B cell (primary cell): ENCODE data around the gene NLRP9. TPM values are rescaled to one million over a fixed set of nuclear protein-coding genes. Genes with fewer than 3 reads are reported as not detected.

Experiments
- ATAC-seq: fragments of 200-7000 bp; cut with Tn5 transposase; one replicate; pipeline ENCODE4 v1.10.0; 2021; ENCODE audit warnings: low read depth, mild to moderate bottlenecking, moderate number of reproducible peaks, moderate library complexity
- CTCF ChIA-PET: fragments of 350-600 bp; sonication (Branson Sonifier 250); formaldehyde crosslinking; loops from one replicate; lab custom pipeline; 2021; ENCODE audit warnings: antibody characterized with exemption, inconsistent platforms; lab: Charles Lee
- POLR2A ChIA-PET: fragments of 350-600 bp; sonication (Branson Sonifier 250); formaldehyde crosslinking; loops from one replicate; lab custom pipeline; 2021; ENCODE audit warnings: antibody characterized with exemption; lab: Charles Lee
- DNase-seq: peaks from one replicate; pipeline ENCODE4 v3.0.0; 2013
- H2AFZ ChIP-seq: 2 replicates; pipeline ENCODE4 v1.6.1; 2012; ENCODE audit warnings: mild to moderate bottlenecking, low read depth, low read length; ENCODE audit not compliant: insufficient read depth, poor library complexity, severe bottlenecking
- H3K27ac ChIP-seq, 2 donors: 1 replicate in 1 of 2; 2 replicates in 1 of 2; pipeline ENCODE4 v1.5.1; 2012 to 2013; ENCODE audit warnings: low read length in 2 of 2, mild to moderate bottlenecking in 2 of 2, moderate library complexity in 1 of 2
- H3K27me3 ChIP-seq, 4 experiments: fragments of 200-600 bp in 1 of 4; sonication (generic) in 1 of 4; replicated peaks in 1 of 4; 1 replicate in 2 of 4; 2 replicates in 2 of 4; pipeline versions ENCODE4 v1.6.1 to v1.7.0; 2013 to 2016; ENCODE audit warnings: low read length in 3 of 4, mild to moderate bottlenecking in 2 of 4, mixed read lengths in 1 of 4, moderate library complexity in 1 of 4; ENCODE audit not compliant: insufficient read depth in 4 of 4, control insufficient read depth in 3 of 4; ENCODE audit errors: control extremely low read depth in 1 of 4
- H3K36me3 ChIP-seq, 2 experiments: replicated peaks in 1 of 2; 1 replicate in 1 of 2; 2 replicates in 1 of 2; pipeline versions ENCODE4 v1.6.1 to v1.7.1; 2013; ENCODE audit warnings: low read length in 1 of 2; ENCODE audit not compliant: insufficient read depth in 2 of 2, control insufficient read depth in 1 of 2; ENCODE audit errors: control extremely low read depth in 1 of 2, extremely low read depth in 1 of 2
- H3K4me1 ChIP-seq, 2 donors: fragments of 200-600 bp in 1 of 2; sonication (generic) in 1 of 2; 1 replicate in 1 of 2; 2 replicates in 1 of 2; pipeline versions ENCODE4 v1.5.1 to v1.6.1; 2013 to 2017; ENCODE audit warnings: low read length in 2 of 2; ENCODE audit not compliant: control insufficient read depth in 2 of 2, insufficient read depth in 2 of 2
- H3K4me2 ChIP-seq: replicated peaks from 2 replicates; pipeline ENCODE3; 2012; ENCODE audit warnings: mild to moderate bottlenecking, low read depth, low read length; ENCODE audit not compliant: poor library complexity, severe bottlenecking
- H3K4me3 ChIP-seq, 5 experiments: fragments of 200-600 bp in 1 of 5; sonication (generic) in 1 of 5; 1 replicate in 3 of 5; 2 replicates in 2 of 5; pipeline versions ENCODE4 v1.5.1 to v1.7.0; 2011 to 2016; ENCODE audit warnings: low read length in 4 of 5, mild to moderate bottlenecking in 4 of 5, low read depth in 2 of 5, control low read depth in 1 of 5, moderate library complexity in 1 of 5; ENCODE audit not compliant: insufficient read depth in 1 of 5; ENCODE audit errors: control extremely low read depth in 1 of 5, extremely low read depth in 1 of 5
- H3K79me2 ChIP-seq: fragments of 200-600 bp; sonication (generic); one replicate; pipeline ENCODE4 v1.6.0; 2016; ENCODE audit warnings: low read length; ENCODE audit not compliant: control insufficient read depth, insufficient read depth
- H3K9ac ChIP-seq: fragments of 200-600 bp; sonication (generic); 2 replicates; pipeline ENCODE4 v1.6.1; 2017; ENCODE audit warnings: mild to moderate bottlenecking, low read length, moderate library complexity
- H3K9me3 ChIP-seq, 3 donors: one replicate each; pipeline versions ENCODE4 v1.6.1 to v1.7.1; 2013; ENCODE audit warnings: low read length in 2 of 3; ENCODE audit not compliant: control insufficient read depth in 2 of 3, insufficient read depth in 1 of 3; ENCODE audit errors: control extremely low read depth in 1 of 3
- H4K20me1 ChIP-seq: 2 replicates; pipeline ENCODE4 v1.6.0; 2012; ENCODE audit warnings: mild to moderate bottlenecking, low read length; ENCODE audit not compliant: insufficient read depth, control insufficient read depth, poor library complexity, severe bottlenecking
- H3K27ac Mint-ChIP-seq: one replicate; pipeline ENCODE4 v1.8.0; 2021; ENCODE audit warnings: mixed read lengths
- H3K27me3 Mint-ChIP-seq: one replicate; pipeline ENCODE4 v1.8.0; 2021; ENCODE audit warnings: mixed read lengths
- H3K4me1 Mint-ChIP-seq: one replicate; pipeline ENCODE4 v1.8.0; 2021; ENCODE audit warnings: mixed read lengths
- H3K4me3 Mint-ChIP-seq: one replicate; pipeline ENCODE4 v1.8.0; 2021; ENCODE audit warnings: mixed read lengths
- H3K9me3 Mint-ChIP-seq: one replicate; pipeline ENCODE4 v1.8.0; 2022; ENCODE audit warnings: mixed read lengths; ENCODE audit not compliant: insufficient read depth
- EZH2 ChIP-seq: IDR thresholded peaks from 2 replicates; pipeline ENCODE4 v1.6.1; 2012; ENCODE audit warnings: borderline replicate concordance, low read depth, mild to moderate bottlenecking, moderate library complexity, low read length; ENCODE audit not compliant: insufficient read depth, poor library complexity, severe bottlenecking
- WGBS: methylation state at CpG from one replicate; pipeline ENCODE4 v1.1.5; 2013; ENCODE audit warnings: missing lambda C conversion rate; ENCODE audit not compliant: insufficient coverage; 5-methylcytosine and 5-hydroxymethylcytosine counted together
- intact Hi-C: fragments of 100-400 bp; cut with micrococcal nuclease; formaldehyde crosslinking; loops from one replicate; pipeline ENCODE4 v1.10.0; 2022
- polyA plus RNA-seq: library from polyadenylated mRNA; depleted of rRNA; stranded (reverse); fragments of >200 nt; gene quantifications from 2 replicates; pipeline ENCODE4 v1.2.3, GENCODE V29; 2012
- total RNA-seq, 2 donors: library from RNA; stranded (reverse); fragments of 120-200 nt in 1 of 2; gene quantifications; 1 replicate in 1 of 2; 2 replicates in 1 of 2; pipeline versions ENCODE4 v1.2.3 to v1.2.4, GENCODE V29; 2013 to 2022
- TF ChIP-seq, protein P1 (sequence below): fragments of 200-600 bp; IDR thresholded peaks from one replicate; pipeline ENCODE4 v1.8.0; 2022; ENCODE audit warnings: antibody characterized with exemption, mild to moderate bottlenecking

NLRP9 gene
- total and polyA plus RNA-seq, 2 donors (not counting 1 experiment from before 2014, with no cell fraction given): not detected

GRCh38 chr19:55712804-55713631 lies 25.2 kb downstream of the NLRP9 start:
- peaks cover 0 to 18% (median 3%) of the 10 kb centered on the region in 4 experiments for H3K27me3 ChIP-seq
- no peak overlapping the region for H3K4me3 ChIP-seq
- H3K9me3 Mint-ChIP-seq: peaks cover 4% of the 10 kb centered on the region
- no peak overlapping the region for H3K4me2 ChIP-seq
- no peak overlapping the region for H3K4me3 Mint-ChIP-seq
- no peaks in the 10 kb centered on the region for H3K4me1 ChIP-seq
- H4K20me1 ChIP-seq: no peaks in the 10 kb centered on the region
- H3K27ac ChIP-seq: no peak overlapping the region
- H3K27me3 Mint-ChIP-seq: peaks cover 26% of the 10 kb centered on the region
- ATAC-seq: no peak
- H3K36me3 ChIP-seq: no peaks in the 10 kb centered on the region
- H3K9me3 ChIP-seq: peaks cover 0 to 11% (median 0%) of the 10 kb centered on the region in 3 donors
- H3K4me1 Mint-ChIP-seq: no peaks in the 10 kb centered on the region
- DNase-seq: no peak
- ChIA-PET POLR2A (no interaction called here), CTCF (no interaction called here)
- H3K79me2 ChIP-seq: no peaks in the 10 kb centered on the region
- no peak overlapping the region for H3K27ac Mint-ChIP-seq
- no peak overlapping the region for H2AFZ ChIP-seq
- no CpG with 5 or more reads among the region's 3 CpGs for WGBS
- H3K9ac ChIP-seq: no peak overlapping the region
- intact Hi-C loops: no loop called here
- TF ChIP-seq, protein P1, sequence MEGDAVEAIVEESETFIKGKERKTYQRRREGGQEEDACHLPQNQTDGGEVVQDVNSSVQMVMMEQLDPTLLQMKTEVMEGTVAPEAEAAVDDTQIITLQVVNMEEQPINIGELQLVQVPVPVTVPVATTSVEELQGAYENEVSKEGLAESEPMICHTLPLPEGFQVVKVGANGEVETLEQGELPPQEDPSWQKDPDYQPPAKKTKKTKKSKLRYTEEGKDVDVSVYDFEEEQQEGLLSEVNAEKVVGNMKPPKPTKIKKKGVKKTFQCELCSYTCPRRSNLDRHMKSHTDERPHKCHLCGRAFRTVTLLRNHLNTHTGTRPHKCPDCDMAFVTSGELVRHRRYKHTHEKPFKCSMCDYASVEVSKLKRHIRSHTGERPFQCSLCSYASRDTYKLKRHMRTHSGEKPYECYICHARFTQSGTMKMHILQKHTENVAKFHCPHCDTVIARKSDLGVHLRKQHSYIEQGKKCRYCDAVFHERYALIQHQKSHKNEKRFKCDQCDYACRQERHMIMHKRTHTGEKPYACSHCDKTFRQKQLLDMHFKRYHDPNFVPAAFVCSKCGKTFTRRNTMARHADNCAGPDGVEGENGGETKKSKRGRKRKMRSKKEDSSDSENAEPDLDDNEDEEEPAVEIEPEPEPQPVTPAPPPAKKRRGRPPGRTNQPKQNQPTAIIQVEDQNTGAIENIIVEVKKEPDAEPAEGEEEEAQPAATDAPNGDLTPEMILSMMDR: no peak
- TF ChIP-seq EZH2: no peak

DNA sequence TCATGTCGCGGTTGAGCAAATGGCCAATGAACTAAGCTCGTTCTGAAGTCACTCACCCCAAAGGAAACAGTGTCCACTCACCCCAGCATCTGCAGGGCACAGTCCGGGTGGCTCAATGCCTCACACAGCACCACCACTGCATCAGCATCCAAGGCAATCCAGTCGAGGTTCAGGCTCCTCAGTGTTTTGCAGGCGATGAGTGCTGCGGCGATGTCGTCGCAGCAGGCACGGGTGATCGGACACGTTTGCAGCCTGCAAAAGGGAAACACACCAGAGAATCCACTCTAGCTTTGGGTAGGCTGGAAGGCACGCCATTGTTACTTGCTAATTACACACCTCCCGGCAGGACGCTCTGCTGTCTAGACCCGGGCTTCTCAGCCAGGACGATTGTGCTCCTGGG lies 26.5 kb downstream of the NLRP9 start:
- H3K4me2 ChIP-seq: no peak overlapping the region
- no peak overlapping the region for H3K9ac ChIP-seq
- Mint-ChIP-seq H3K4me1 (no peaks in the 10 kb centered on the region), H3K27me3 (peaks cover 16% of the 10 kb centered on the region), H3K4me3 (no peak overlapping the region), H3K27ac (no peak overlapping the region), H3K9me3 (peaks cover 4% of the 10 kb centered on the region)
- H3K36me3 ChIP-seq: no peaks in the 10 kb centered on the region
- H2AFZ ChIP-seq: no peak overlapping the region
- ATAC-seq (no peak), DNase-seq (no peak)
- intact Hi-C loops: no loop called here
- WGBS: 86% methylated on average over 17 of the region's 18 CpGs
- no peaks in the 10 kb centered on the region for H3K4me1 ChIP-seq
- H3K27ac ChIP-seq: no peak overlapping the region
- H3K27me3 ChIP-seq: peaks cover 0 to 8% (median 3%) of the 10 kb centered on the region in 4 experiments
- ChIA-PET POLR2A (no interaction called here), CTCF (no interaction called here)
- H3K9me3 ChIP-seq: peaks cover 0 to 6% (median 0%) of the 10 kb centered on the region in 3 donors
- H3K4me3 ChIP-seq: no peak overlapping the region
- H3K79me2 ChIP-seq: no peaks in the 10 kb centered on the region
- TF ChIP-seq, protein P1: no peak
- no peak for TF ChIP-seq EZH2
- H4K20me1 ChIP-seq: no peaks in the 10 kb centered on the region
